ENCODE results near the gene CNTN4. TPM values are rescaled to one million over a fixed set of nuclear protein-coding genes. Genes with fewer than 3 reads are reported as not detected.
"Not testable (repeated sequence)": the region's sequence is repeated elsewhere in the genome, so short reads cannot be mapped to it uniquely, and the experiment has no call there.

Gene CNTN4
- polyA plus RNA-seq, 3 donors from 2014 or later: not detected

GRCh38 chr3:2879587-2879986, 780.9 kb downstream of the CNTN4 start:
- DNase-seq: no peak
- H3K27ac Mint-ChIP-seq: no peak overlapping the region
- H3K4me1 Mint-ChIP-seq: no peaks in the 10 kb centered on the region
- H3K4me3 Mint-ChIP-seq: no peak overlapping the region
- H3K36me3 Mint-ChIP-seq: no peaks in the 10 kb centered on the region
- H3K9me3 Mint-ChIP-seq: peaks cover 0 to 5% (median 0%) of the 10 kb centered on the region in 6 donors
- H3K27me3 Mint-ChIP-seq (ENCODE audit: low read depth in 3 of 3): peaks cover 0 to 4% (median 0%) of the 10 kb centered on the region in 3 donors

DNA sequence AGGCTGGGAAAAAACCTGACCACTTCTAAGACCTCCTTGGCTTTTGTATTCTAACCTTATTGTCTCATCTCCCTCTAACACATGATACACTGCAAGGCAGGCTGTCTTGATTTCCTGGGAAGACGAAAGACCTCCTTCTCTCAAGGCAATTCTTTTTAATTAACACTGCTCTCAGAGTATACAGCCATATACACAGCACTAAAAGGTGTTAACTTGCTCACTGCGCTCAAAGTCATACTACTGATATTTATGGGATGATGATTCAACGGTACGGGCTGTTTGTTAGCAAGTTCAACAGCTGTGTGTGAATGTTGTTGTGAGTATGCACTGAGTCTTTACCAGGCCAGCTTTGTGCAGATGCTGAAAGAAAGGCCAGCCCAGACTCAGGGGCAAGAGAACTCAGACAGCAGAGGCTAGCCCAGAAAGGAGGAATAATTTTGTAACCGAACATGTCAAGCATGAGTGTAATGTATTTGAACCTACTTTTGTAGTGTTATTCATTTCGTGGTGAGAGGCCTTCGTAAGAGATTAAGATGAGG, 781.6 kb downstream of the CNTN4 start:
- Mint-ChIP-seq H3K9me3 (peaks cover 0 to 5% (median 0%) of the 10 kb centered on the region in 6 donors), H3K4me3 (no peak overlapping the region), H3K27me3 (ENCODE audit: low read depth in 3 of 3) (peaks cover 0 to 4% (median 0%) of the 10 kb centered on the region in 3 donors), H3K4me1 (no peaks in the 10 kb centered on the region), H3K27ac (no peak overlapping the region), H3K36me3 (no peaks in the 10 kb centered on the region)
- no peak for DNase-seq

GRCh38 chr3:2883283-2883682, 784.6 kb downstream of the CNTN4 start:
- DNase-seq: no peak
- Mint-ChIP-seq H3K27me3 (ENCODE audit: low read depth in 3 of 3) (peaks cover 0 to 4% (median 2%) of the 10 kb centered on the region in 3 donors), H3K9me3 (peaks cover 0 to 8% (median 0%) of the 10 kb centered on the region in 6 donors), H3K4me3 (no peak overlapping the region), H3K27ac (no peak overlapping the region), H3K36me3 (no peaks in the 10 kb centered on the region), H3K4me1 (peaks cover 0 to 11% of the 10 kb centered on the region in 2 donors)

- Mint-ChIP-seq H3K27ac (no peak overlapping the region), H3K9me3 (peaks cover 0 to 8% (median 0%) of the 10 kb centered on the region in 6 donors), H3K4me1 (peaks cover 0 to 11% of the 10 kb centered on the region in 2 donors), H3K27me3 (ENCODE audit: low read depth in 3 of 3) (peaks cover 0 to 2% (median 0%) of the 10 kb centered on the region in 3 donors), H3K4me3 (no peak overlapping the region), H3K36me3 (no peaks in the 10 kb centered on the region)
- DNase-seq: no peak
Observed at GRCh38 chr3:2888592-2888991, 789.9 kb downstream of the CNTN4 start.

GRCh38 chr3:2889736-2890135, 791.1 kb downstream of the CNTN4 start:
- Mint-ChIP-seq H3K27ac (no peak overlapping the region), H3K4me3 (no peak overlapping the region), H3K27me3 (ENCODE audit: low read depth in 3 of 3) (peaks cover 0 to 2% (median 0%) of the 10 kb centered on the region in 3 donors), H3K4me1 (peaks cover 0 to 11% of the 10 kb centered on the region in 2 donors), H3K36me3 (no peaks in the 10 kb centered on the region), H3K9me3 (peaks cover 0 to 5% (median 0%) of the 10 kb centered on the region in 6 donors)
- DNase-seq: no peak

DNA sequence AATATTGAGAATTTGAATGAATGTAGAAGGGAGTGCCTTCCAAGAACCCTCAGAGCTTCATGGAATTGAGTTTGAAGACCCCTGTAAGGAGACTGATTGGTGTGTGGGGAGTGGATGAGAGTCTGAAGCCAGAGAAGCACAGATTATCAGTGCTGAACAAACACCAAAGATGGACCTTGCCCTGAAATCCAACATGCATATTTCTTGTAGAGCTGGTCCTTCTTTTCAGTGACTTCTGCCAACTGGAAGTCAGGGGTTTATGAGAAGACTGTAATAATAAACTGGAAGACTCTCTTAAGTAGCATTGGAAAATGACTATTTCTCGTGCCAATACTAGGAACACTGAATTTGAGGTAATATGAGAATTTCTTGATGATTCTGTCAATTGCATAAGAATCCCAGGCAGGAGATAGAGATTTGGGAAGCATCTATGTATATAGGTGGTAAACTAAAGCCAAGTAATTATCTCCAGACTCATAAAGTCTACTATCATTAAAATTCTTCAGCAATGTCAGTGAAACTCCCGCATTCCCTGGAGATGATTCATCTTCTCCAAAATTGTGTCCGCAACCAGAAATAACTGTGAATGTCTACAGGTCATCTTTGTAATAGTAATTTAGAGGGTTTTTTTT, 797.8 kb downstream of the CNTN4 start:
- Mint-ChIP-seq H3K27me3 (ENCODE audit: low read depth in 3 of 3) (peaks cover 0 to 3% (median 1%) of the 10 kb centered on the region in 3 donors), H3K27ac (no peak overlapping the region), H3K4me3 (no peak overlapping the region), H3K4me1 (no peaks in the 10 kb centered on the region), H3K9me3 (peaks cover 0 to 6% (median 0%) of the 10 kb centered on the region in 6 donors), H3K36me3 (no peaks in the 10 kb centered on the region)
- no peak for DNase-seq

- H3K27me3 Mint-ChIP-seq (ENCODE audit: low read depth in 3 of 3): peaks cover 0 to 5% (median 1%) of the 10 kb centered on the region in 3 donors
- no peaks in the 10 kb centered on the region for H3K4me1 Mint-ChIP-seq
- no peak overlapping the region for H3K4me3 Mint-ChIP-seq
- DNase-seq: no peak
- H3K27ac Mint-ChIP-seq: no peak overlapping the region
- H3K9me3 Mint-ChIP-seq: peaks cover 0 to 6% (median 0%) of the 10 kb centered on the region in 6 donors
- no peaks in the 10 kb centered on the region for H3K36me3 Mint-ChIP-seq
Observed at GRCh38 chr3:2897821-2898220, 799.2 kb downstream of the CNTN4 start.

GRCh38 chr3:2898591-2899353, 800.1 kb downstream of the CNTN4 start:
- no peak overlapping the region for H3K4me3 Mint-ChIP-seq
- peaks cover 0 to 6% (median 0%) of the 10 kb centered on the region in 6 donors for H3K9me3 Mint-ChIP-seq
- H3K4me1 Mint-ChIP-seq: no peaks in the 10 kb centered on the region
- H3K27ac Mint-ChIP-seq: no peak overlapping the region
- H3K36me3 Mint-ChIP-seq: no peaks in the 10 kb centered on the region
- peaks cover 0 to 5% (median 3%) of the 10 kb centered on the region in 3 donors for H3K27me3 Mint-ChIP-seq (ENCODE audit: low read depth in 3 of 3)
- no peak for DNase-seq

DNA sequence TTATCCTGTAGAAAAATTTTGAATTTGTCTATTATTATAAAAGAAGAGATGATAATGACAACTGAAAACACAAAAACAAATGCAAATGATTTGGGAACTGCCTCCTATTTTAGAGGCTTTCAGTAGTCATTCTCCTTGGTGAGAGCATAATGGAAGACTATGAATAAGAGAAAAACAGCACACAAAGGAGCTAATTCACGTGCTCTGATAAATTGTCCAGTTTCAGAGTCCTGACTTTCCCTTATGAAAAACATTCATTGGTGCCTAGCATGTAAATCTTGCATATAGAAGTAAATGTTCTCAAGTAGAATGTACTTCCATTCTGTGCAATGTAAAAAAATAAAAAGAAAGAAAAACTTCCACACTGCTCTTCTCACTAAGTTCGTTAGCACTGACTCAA, 805.4 kb downstream of the CNTN4 start:
- Mint-ChIP-seq H3K27me3 (ENCODE audit: low read depth in 3 of 3) (peaks cover 0 to 5% (median 5%) of the 10 kb centered on the region in 3 donors), H3K4me1 (no peaks in the 10 kb centered on the region), H3K27ac (no peak overlapping the region), H3K36me3 (no peaks in the 10 kb centered on the region), H3K9me3 (no peaks in the 10 kb centered on the region), H3K4me3 (no peak overlapping the region)
- no peak for DNase-seq

- H3K9me3 Mint-ChIP-seq: no peaks in the 10 kb centered on the region
- no peaks in the 10 kb centered on the region for H3K4me1 Mint-ChIP-seq
- no peaks in the 10 kb centered on the region for H3K36me3 Mint-ChIP-seq
- H3K27me3 Mint-ChIP-seq (ENCODE audit: low read depth in 3 of 3): peaks cover 0 to 3% (median 0%) of the 10 kb centered on the region in 3 donors
- no peak for DNase-seq
- H3K4me3 Mint-ChIP-seq: no peak overlapping the region
- H3K27ac Mint-ChIP-seq: no peak overlapping the region
Observed at GRCh38 chr3:2908693-2909351, 810.2 kb downstream of the CNTN4 start.

DNA sequence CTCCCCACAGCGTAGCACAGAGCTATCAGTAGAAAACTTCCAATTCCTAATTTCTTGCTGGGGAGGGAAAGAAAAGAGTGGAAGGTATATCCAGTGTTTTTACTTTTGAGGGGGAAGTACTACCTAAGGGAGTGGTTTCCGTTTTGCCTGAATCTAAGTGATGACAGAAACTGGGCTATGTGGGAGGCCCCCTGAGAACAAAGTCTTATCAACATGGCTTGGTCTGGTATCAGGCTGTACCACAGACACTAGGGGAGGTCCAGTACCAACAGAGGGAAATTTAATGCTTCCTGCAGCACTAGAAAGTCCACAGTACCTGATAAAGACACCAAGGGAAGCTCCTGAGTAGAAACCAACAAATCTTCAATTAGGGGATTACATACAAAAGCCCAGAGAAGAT, 812.3 kb downstream of the CNTN4 start:
- no peak for DNase-seq
- no peak overlapping the region for H3K4me3 Mint-ChIP-seq
- H3K27ac Mint-ChIP-seq: no peak overlapping the region
- no peaks in the 10 kb centered on the region for H3K4me1 Mint-ChIP-seq
- peaks cover 0 to 4% (median 0%) of the 10 kb centered on the region in 3 donors for H3K27me3 Mint-ChIP-seq (ENCODE audit: low read depth in 3 of 3)
- H3K9me3 Mint-ChIP-seq: no peaks in the 10 kb centered on the region
- H3K36me3 Mint-ChIP-seq: no peaks in the 10 kb centered on the region

DNA sequence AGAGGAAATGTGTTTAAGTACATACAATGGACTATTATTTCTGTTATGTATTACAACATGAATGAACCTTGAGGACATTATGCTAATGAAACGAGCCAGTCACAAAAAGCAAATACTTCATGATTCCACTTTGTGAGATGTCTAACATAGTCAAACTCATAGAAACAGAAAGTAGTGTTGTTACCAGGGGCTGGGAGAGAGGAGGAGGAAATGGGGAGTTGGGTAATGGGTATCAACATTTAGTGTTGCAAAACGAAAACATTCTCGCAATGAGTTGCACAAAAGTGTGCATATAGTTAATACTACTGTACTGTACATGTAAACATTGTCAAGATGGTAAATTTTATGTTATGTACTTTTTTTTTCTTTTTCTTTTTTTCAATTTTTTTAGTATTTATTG, 817.2 kb downstream of the CNTN4 start:
- Mint-ChIP-seq H3K27me3 (ENCODE audit: low read depth in 3 of 3) (peaks cover 0 to 1% (median 0%) of the 10 kb centered on the region in 3 donors), H3K4me3 (no peak overlapping the region), H3K4me1 (no peaks in the 10 kb centered on the region), H3K9me3 (no peaks in the 10 kb centered on the region), H3K36me3 (no peaks in the 10 kb centered on the region), H3K27ac (no peak overlapping the region)
- DNase-seq: no peak

GRCh38 chr3:2916640-2917039, 818.0 kb downstream of the CNTN4 start:
- H3K9me3 Mint-ChIP-seq; H3K36me3 Mint-ChIP-seq; H3K4me3 Mint-ChIP-seq; H3K27ac Mint-ChIP-seq; H3K27me3 Mint-ChIP-seq (ENCODE audit: low read depth in 3 of 3); H3K4me1 Mint-ChIP-seq; DNase-seq: not testable (repeated sequence)

GRCh38 chr3:2920103-2920502, 821.4 kb downstream of the CNTN4 start:
- H3K27me3 Mint-ChIP-seq (ENCODE audit: low read depth in 3 of 3): peaks cover 0 to 5% (median 3%) of the 10 kb centered on the region in 3 donors
- H3K9me3 Mint-ChIP-seq: no peaks in the 10 kb centered on the region
- H3K27ac Mint-ChIP-seq: no peak overlapping the region

More at GRCh38 chr3:2920103-2920502, 821.4 kb downstream of the CNTN4 start:
- H3K36me3 Mint-ChIP-seq: no peaks in the 10 kb centered on the region
- H3K4me1 Mint-ChIP-seq: no peaks in the 10 kb centered on the region
- no peak overlapping the region for H3K4me3 Mint-ChIP-seq
- no peak for DNase-seq
